ENCODE results near the gene RBM10. TPM values are rescaled to one million over a fixed set of nuclear protein-coding genes. Genes with fewer than 3 reads are reported as not detected.
A peak's percentile ranks its signal among the peaks of the same experiment; 100 is the strongest.

The RBM10 gene
- total and polyA plus RNA-seq, 2 of the 13 experiments (the other 11 are each of a cell fraction or from before 2014, with no cell fraction given) = 15.9 to 43.1 TPM

- no peak for TF ChIP-seq ZFY (CRISPR knock-in tag; IDR thresholded peaks at IDR 0.05)
- no peak for TF ChIP-seq ZNF547 (CRISPR knock-in tag; IDR thresholded peaks at IDR 0.05)
- TF ChIP-seq, protein P1, sequence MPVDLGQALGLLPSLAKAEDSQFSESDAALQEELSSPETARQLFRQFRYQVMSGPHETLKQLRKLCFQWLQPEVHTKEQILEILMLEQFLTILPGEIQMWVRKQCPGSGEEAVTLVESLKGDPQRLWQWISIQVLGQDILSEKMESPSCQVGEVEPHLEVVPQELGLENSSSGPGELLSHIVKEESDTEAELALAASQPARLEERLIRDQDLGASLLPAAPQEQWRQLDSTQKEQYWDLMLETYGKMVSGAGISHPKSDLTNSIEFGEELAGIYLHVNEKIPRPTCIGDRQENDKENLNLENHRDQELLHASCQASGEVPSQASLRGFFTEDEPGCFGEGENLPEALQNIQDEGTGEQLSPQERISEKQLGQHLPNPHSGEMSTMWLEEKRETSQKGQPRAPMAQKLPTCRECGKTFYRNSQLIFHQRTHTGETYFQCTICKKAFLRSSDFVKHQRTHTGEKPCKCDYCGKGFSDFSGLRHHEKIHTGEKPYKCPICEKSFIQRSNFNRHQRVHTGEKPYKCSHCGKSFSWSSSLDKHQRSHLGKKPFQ (CRISPR knock-in tag; IDR thresholded peaks at IDR 0.05; ENCODE audit: insufficient replicate concordance) = no peak
- no peak for TF ChIP-seq REPIN1 (CRISPR knock-in tag; IDR thresholded peaks at IDR 0.05; ENCODE audit: borderline replicate concordance, low read depth)
- no peak for TF ChIP-seq ZNF235 (CRISPR knock-in tag; IDR thresholded peaks at IDR 0.05; ENCODE audit: borderline replicate concordance)
- no peak for TF ChIP-seq PLRG1 (conservative IDR thresholded peaks at IDR 0.05)
- TF ChIP-seq RARG (CRISPR knock-in tag; IDR thresholded peaks at IDR 0.05; ENCODE audit: low read depth) = no peak
- TF ChIP-seq ZNF10 (CRISPR knock-in tag; IDR thresholded peaks at IDR 0.05; ENCODE audit: borderline replicate concordance, low read depth) = no peak
- TF ChIP-seq ARHGAP35 (CRISPR knock-in tag; IDR thresholded peaks at IDR 0.05; ENCODE audit: borderline replicate concordance) = no peak
- no peak for TF ChIP-seq TOPORS (CRISPR knock-in tag; IDR thresholded peaks at IDR 0.05)
- TF ChIP-seq PTBP1 (IDR thresholded peaks at IDR 0.05; ENCODE audit: low read depth, low read length, poor library complexity, severe bottlenecking) = no peak
Measured at GRCh38 chrX:47234583-47234982, 89.6 kb downstream of the RBM10 start (continued).

GRCh38 chrX:47235691-47236103, 90.7 kb downstream of the RBM10 start:
- 22% methylated on average over 4 of the region's 4 CpGs for WGBS (ENCODE audit: low lambda C conversion rate)
- ChIA-PET POLR2A (no interaction called here), CTCF (ENCODE audit: low intra/inter-chr PET ratio, low total read pairs) (no interaction called here)
- H3K4me3 ChIP-seq (replicated peaks in 1 of 3; ENCODE audit: insufficient read depth in 1 of 3, low read depth in 2 of 3, low read length in 3 of 3) = no peak overlapping the region; a peak in 1 of 6 replicates
- no peak overlapping the region for H2AFZ ChIP-seq (ENCODE audit: low read length)
- no peaks in the 10 kb centered on the region for H3K9me3 ChIP-seq (ENCODE audit: low read length)
- intact Hi-C loops (cut with micrococcal nuclease; ENCODE audit: unreplicated experiment) (loop anchor here (10.0 kb wide), 1 partner anchor 79 kb away; no protein-coding TSS in a partner anchor), in situ Hi-C loops (cut with HindIII; ENCODE audit: extremely low pct_ligation_motif_present, low pct_unique_long_range_greater_than_20kb) (no loop called here)
- H3K4me1 ChIP-seq (ENCODE audit: insufficient read depth, low read length) = peaks cover 41% of the 10 kb centered on the region
- peaks cover 29% of the 10 kb centered on the region for H3K79me2 ChIP-seq (ENCODE audit: insufficient read depth, low read length)
- peaks cover 1 to 15% of the 10 kb centered on the region in 2 experiments; a peak in 3 of 5 replicates for H3K36me3 ChIP-seq (replicated peaks in 1 of 2; ENCODE audit: control insufficient read depth in 1 of 2, insufficient read depth in 2 of 2, low read length in 2 of 2)
- no peak overlapping the region for H3K9ac ChIP-seq (ENCODE audit: insufficient read depth, low read depth, low read length)
- FAIRE-seq (no peak), DNase-seq (ENCODE audit: low spot score) (peak; percentile 69), ATAC-seq (no peak)
- H4K20me1 ChIP-seq (ENCODE audit: insufficient read depth, low read length) = no peaks in the 10 kb centered on the region
- H3K4me2 ChIP-seq (ENCODE audit: low read depth, low read length) = peak overlapping the region; percentile 60
- H3K27ac ChIP-seq (ENCODE audit: extremely low read length, insufficient read depth, low read length) = peak overlapping the region; percentile 31
- no peaks in the 10 kb centered on the region; a peak in 1 of 5 replicates for H3K27me3 ChIP-seq (ENCODE audit: control insufficient read depth in 1 of 2, insufficient read depth in 2 of 2, low read length in 2 of 2)
- no TSS peak for BruUV-seq (replicated peaks)
- TF ChIP-seq TCF7 (IDR thresholded peaks at IDR 0.05; ENCODE audit: low read depth) (peak; percentile 77), RAD21 (CRISPR knock-in tag; IDR thresholded peaks at IDR 0.05) (no peak), FOXA1 (IDR thresholded peaks at IDR 0.05) (no peak), FOXA1 (CRISPR knock-in tag; IDR thresholded peaks at IDR 0.05) (peak; percentile 28; the same call in 1 of the 2 replicates), ZNF839 (CRISPR knock-in tag; IDR thresholded peaks at IDR 0.05; ENCODE audit: borderline replicate concordance) (no peak), JUND (CRISPR knock-in tag; IDR thresholded peaks at IDR 0.05) (no peak), KDM2A (CRISPR knock-in tag; IDR thresholded peaks at IDR 0.05; ENCODE audit: borderline replicate concordance, low read depth) (no peak), HDAC2 (CRISPR knock-in tag; IDR thresholded peaks at IDR 0.05) (0 out of 2 replicates have a peak, but pooled peaks have one; percentile 31), CREB1 (IDR thresholded peaks at IDR 0.05) (peak; percentile 46; the same call in 1 of the 2 replicates), CREB1 (CRISPR knock-in tag; IDR thresholded peaks at IDR 0.05) (peak; percentile 71)
- TF ChIP-seq, protein P2, sequence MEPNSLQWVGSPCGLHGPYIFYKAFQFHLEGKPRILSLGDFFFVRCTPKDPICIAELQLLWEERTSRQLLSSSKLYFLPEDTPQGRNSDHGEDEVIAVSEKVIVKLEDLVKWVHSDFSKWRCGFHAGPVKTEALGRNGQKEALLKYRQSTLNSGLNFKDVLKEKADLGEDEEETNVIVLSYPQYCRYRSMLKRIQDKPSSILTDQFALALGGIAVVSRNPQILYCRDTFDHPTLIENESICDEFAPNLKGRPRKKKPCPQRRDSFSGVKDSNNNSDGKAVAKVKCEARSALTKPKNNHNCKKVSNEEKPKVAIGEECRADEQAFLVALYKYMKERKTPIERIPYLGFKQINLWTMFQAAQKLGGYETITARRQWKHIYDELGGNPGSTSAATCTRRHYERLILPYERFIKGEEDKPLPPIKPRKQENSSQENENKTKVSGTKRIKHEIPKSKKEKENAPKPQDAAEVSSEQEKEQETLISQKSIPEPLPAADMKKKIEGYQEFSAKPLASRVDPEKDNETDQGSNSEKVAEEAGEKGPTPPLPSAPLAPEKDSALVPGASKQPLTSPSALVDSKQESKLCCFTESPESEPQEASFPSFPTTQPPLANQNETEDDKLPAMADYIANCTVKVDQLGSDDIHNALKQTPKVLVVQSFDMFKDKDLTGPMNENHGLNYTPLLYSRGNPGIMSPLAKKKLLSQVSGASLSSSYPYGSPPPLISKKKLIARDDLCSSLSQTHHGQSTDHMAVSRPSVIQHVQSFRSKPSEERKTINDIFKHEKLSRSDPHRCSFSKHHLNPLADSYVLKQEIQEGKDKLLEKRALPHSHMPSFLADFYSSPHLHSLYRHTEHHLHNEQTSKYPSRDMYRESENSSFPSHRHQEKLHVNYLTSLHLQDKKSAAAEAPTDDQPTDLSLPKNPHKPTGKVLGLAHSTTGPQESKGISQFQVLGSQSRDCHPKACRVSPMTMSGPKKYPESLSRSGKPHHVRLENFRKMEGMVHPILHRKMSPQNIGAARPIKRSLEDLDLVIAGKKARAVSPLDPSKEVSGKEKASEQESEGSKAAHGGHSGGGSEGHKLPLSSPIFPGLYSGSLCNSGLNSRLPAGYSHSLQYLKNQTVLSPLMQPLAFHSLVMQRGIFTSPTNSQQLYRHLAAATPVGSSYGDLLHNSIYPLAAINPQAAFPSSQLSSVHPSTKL (CRISPR knock-in tag; IDR thresholded peaks at IDR 0.05) = peak; percentile 57

All from HepG2 (cell line).